H1 (cell line): ENCODE data around the gene SCYL3. TPM values are rescaled to one million over a fixed set of nuclear protein-coding genes. Genes with fewer than 3 reads are reported as not detected.

Experiments
- CTCF ChIA-PET: fragments of 300-600 bp; sonication (Branson Sonifier 250); formaldehyde crosslinking; loops from one replicate; lab custom pipeline; 2021; ENCODE audit not compliant: partially characterized antibody; lab: Charles Lee
- POLR2A ChIA-PET: fragments of 300-600 bp; sonication (Branson Sonifier 250); formaldehyde crosslinking; loops from one replicate; lab custom pipeline; 2021; ENCODE audit warnings: inconsistent platforms; ENCODE audit not compliant: partially characterized antibody; lab: Charles Lee
- DNase-seq, 2 experiments: peaks; one replicate each; pipeline versions ENCODE4 v3.0.0 to v3.0.0-alpha.2; 2010 to 2022; ENCODE audit warnings: low spot score in 2 of 2, low read depth in 1 of 2, mixed read lengths in 1 of 2
- FAIRE-seq: peaks from 2 replicates; lab custom pipeline; 2011; peaks lifted over from hg19 to GRCh38; lab: Jason Lieb, UNC
- H2AFZ ChIP-seq: 2 replicates; pipeline ENCODE4 v1.8.1; 2012; ENCODE audit warnings: low read length, inconsistent platforms
- H2AK5ac ChIP-seq: 2 replicates; pipeline ENCODE4 v1.6.1; 2013; ENCODE audit warnings: low read depth, low read length
- H2BK120ac ChIP-seq: replicated peaks from 2 replicates; pipeline ENCODE3; 2013; ENCODE audit warnings: low read depth, low read length, inconsistent platforms
- H2BK12ac ChIP-seq: 2 replicates; pipeline ENCODE4 v1.6.1; 2013; ENCODE audit warnings: low read depth, low read length
- H2BK15ac ChIP-seq: 2 replicates; pipeline ENCODE4 v1.6.1; 2013; ENCODE audit warnings: low read length
- H2BK20ac ChIP-seq: 2 replicates; pipeline ENCODE4 v1.6.1; 2013; ENCODE audit warnings: low read length
- H2BK5ac ChIP-seq: 2 replicates; pipeline ENCODE4 v1.6.1; 2013; ENCODE audit warnings: low read depth, low read length
- H3K14ac ChIP-seq: 2 replicates; pipeline ENCODE4 v1.6.1; 2013; ENCODE audit warnings: inconsistent platforms; ENCODE audit not compliant: insufficient read length
- H3K18ac ChIP-seq: 2 replicates; pipeline ENCODE4 v1.6.1; 2013; ENCODE audit warnings: low read length; ENCODE audit errors: extremely low read depth
- H3K23ac ChIP-seq: 2 replicates; pipeline ENCODE4 v1.6.1; 2013; ENCODE audit warnings: inconsistent platforms; ENCODE audit not compliant: insufficient read length
- H3K23me2 ChIP-seq: 2 replicates; pipeline ENCODE4 v1.6.1; 2013; ENCODE audit warnings: low read depth, low read length
- H3K27ac ChIP-seq: 2 replicates; pipeline ENCODE4 v1.6.1; 2011; ENCODE audit warnings: low read depth, low read length, inconsistent platforms
- H3K27me3 ChIP-seq, 4 experiments: replicated peaks in 1 of 4; 1 replicate in 1 of 4; 2 replicates in 3 of 4; pipeline versions ENCODE4 v1.6.1 to v1.8.1; 2011 to 2013; ENCODE audit warnings: low read length in 3 of 4, mild to moderate bottlenecking in 3 of 4, inconsistent platforms in 2 of 4, mixed read lengths in 2 of 4, moderate library complexity in 1 of 4; ENCODE audit not compliant: control insufficient read depth in 3 of 4, insufficient read depth in 3 of 4; ENCODE audit errors: extremely low read depth in 1 of 4
- H3K36me3 ChIP-seq, 4 experiments: 2 replicates each; pipeline versions ENCODE4 v1.6.1 to v1.8.1; 2011 to 2013; ENCODE audit warnings: mild to moderate bottlenecking in 4 of 4, low read length in 3 of 4, moderate library complexity in 2 of 4, control low read depth in 1 of 4, inconsistent platforms in 1 of 4; ENCODE audit not compliant: insufficient read depth in 4 of 4, control insufficient read depth in 2 of 4
- H3K4ac ChIP-seq: replicated peaks from 2 replicates; pipeline ENCODE3; 2013; ENCODE audit warnings: low read length, low read depth, mixed read lengths, inconsistent platforms; ENCODE audit not compliant: insufficient read length
- H3K4me1 ChIP-seq, 4 experiments: replicated peaks in 1 of 4; 1 replicate in 1 of 4; 2 replicates in 3 of 4; pipeline versions ENCODE4 v1.6.1 to v1.8.1; 2011 to 2013; ENCODE audit warnings: low read length in 3 of 4, inconsistent platforms in 2 of 4, mixed read lengths in 1 of 4; ENCODE audit not compliant: insufficient read depth in 4 of 4, control insufficient read depth in 3 of 4
- H3K4me2 ChIP-seq, 2 experiments: 2 replicates each; pipeline versions ENCODE4 v1.6.1 to v1.8.1; 2011 to 2013; ENCODE audit warnings: low read depth in 2 of 2, low read length in 2 of 2, control low read depth in 1 of 2, inconsistent platforms in 1 of 2, mild to moderate bottlenecking in 1 of 2; ENCODE audit not compliant: insufficient read depth in 1 of 2
- H3K4me3 ChIP-seq, 4 experiments: fragments of 200-600, 300-600 bp in 1 of 4; sonication (generic), shearing (Covaris generic), sonication (Bioruptor Twin) in 1 of 4; 2 replicates each; pipeline versions ENCODE4 v1.5.1 to v1.8.1; 2011 to 2016; ENCODE audit warnings: low read length in 4 of 4, low read depth in 3 of 4, control low read depth in 2 of 4, inconsistent platforms in 2 of 4, mild to moderate bottlenecking in 2 of 4, mixed read lengths in 1 of 4, moderate library complexity in 1 of 4; ENCODE audit not compliant: insufficient read depth in 2 of 4; ENCODE audit errors: extremely low read depth in 1 of 4
- H3K56ac ChIP-seq: replicated peaks from 2 replicates; pipeline ENCODE3; 2013; ENCODE audit warnings: low read depth, mild to moderate bottlenecking, mixed read lengths, low read length, inconsistent platforms; ENCODE audit not compliant: insufficient read length
- H3K79me1 ChIP-seq: 2 replicates; pipeline ENCODE4 v1.6.1; 2013; ENCODE audit warnings: low read depth, low read length, control low read depth
- H3K79me2 ChIP-seq, 2 experiments: 2 replicates each; pipeline versions ENCODE4 v1.6.1 to v1.8.1; 2012 to 2013; ENCODE audit warnings: low read length in 2 of 2, mild to moderate bottlenecking in 2 of 2, inconsistent platforms in 1 of 2; ENCODE audit not compliant: insufficient read depth in 2 of 2, control insufficient read depth in 1 of 2
- H3K9ac ChIP-seq, 4 experiments: replicated peaks in 1 of 4; 1 replicate in 1 of 4; 2 replicates in 3 of 4; pipeline versions ENCODE4 v1.6.1 to v1.8.1; 2011 to 2013; ENCODE audit warnings: low read depth in 3 of 4, low read length in 3 of 4, control low read depth in 2 of 4, mild to moderate bottlenecking in 2 of 4, moderate library complexity in 2 of 4, inconsistent platforms in 1 of 4; ENCODE audit errors: extremely low read depth in 1 of 4
- H3K9me3 ChIP-seq, 2 experiments: 2 replicates each; pipeline versions ENCODE4 v1.6.1 to v1.8.1; 2012 to 2013; ENCODE audit warnings: mild to moderate bottlenecking in 2 of 2, moderate library complexity in 2 of 2, control low read depth in 1 of 2, inconsistent platforms in 1 of 2, low read depth in 1 of 2, low read length in 1 of 2, mixed read lengths in 1 of 2; ENCODE audit not compliant: insufficient read depth in 2 of 2
- H4K20me1 ChIP-seq, 2 experiments: replicated peaks in 1 of 2; 2 replicates each; pipeline versions ENCODE3 to v1.8.1; 2011 to 2013; ENCODE audit warnings: inconsistent platforms in 2 of 2, low read length in 2 of 2, mild to moderate bottlenecking in 1 of 2; ENCODE audit not compliant: insufficient read depth in 2 of 2, control insufficient read depth in 1 of 2
- H4K5ac ChIP-seq: 2 replicates; pipeline ENCODE4 v1.6.1; 2013; ENCODE audit warnings: low read length, low read depth, mixed read lengths, inconsistent platforms; ENCODE audit not compliant: insufficient read length
- H4K8ac ChIP-seq: 2 replicates; pipeline ENCODE4 v1.8.0; 2013; ENCODE audit warnings: mild to moderate bottlenecking, moderate library complexity, low read length, inconsistent platforms; ENCODE audit not compliant: insufficient read depth; ENCODE audit errors: extremely low read depth
- H4K91ac ChIP-seq: replicated peaks from 2 replicates; pipeline ENCODE3; 2013; ENCODE audit warnings: low read length, mixed read lengths, inconsistent platforms; ENCODE audit not compliant: insufficient read length
- HDAC2 ChIP-seq, 2 experiments: fragments of 300-600 bp in 1 of 2; sonication (generic) in 1 of 2; IDR thresholded peaks; 2 replicates each; pipeline ENCODE4 v1.6.1; 2011 to 2012; ENCODE audit warnings: low read depth in 2 of 2, low read length in 2 of 2, mild to moderate bottlenecking in 2 of 2, moderate library complexity in 2 of 2, borderline replicate concordance in 1 of 2, inconsistent platforms in 1 of 2
- POLR2AphosphoS5 ChIP-seq: IDR thresholded peaks from 2 replicates; pipeline ENCODE4 v1.6.1; 2011; ENCODE audit warnings: low read depth, low read length
- SAP30 ChIP-seq: fragments of 300-600 bp; sonication (generic); IDR thresholded peaks from 2 replicates; pipeline ENCODE4 v1.7.1; 2012; ENCODE audit warnings: low read length, moderate library complexity, mild to moderate bottlenecking, inconsistent platforms; ENCODE audit not compliant: insufficient read depth, insufficient replicate concordance
- SP2 ChIP-seq: IDR thresholded peaks from 2 replicates; pipeline ENCODE4 v1.6.1; 2012; ENCODE audit warnings: mild to moderate bottlenecking, low read length, inconsistent platforms
- WGBS, 2 experiments: shearing (Covaris generic) in 1 of 2; methylation state at CpG; one replicate each; pipeline versions ENCODE4 v1.1.6 to v1.1.7; 2013 to 2015; ENCODE audit warnings: low lambda C conversion rate in 2 of 2, mixed read lengths in 2 of 2, inconsistent platforms in 1 of 2, low coverage in 1 of 2, missing lambda C conversion rate in 1 of 2; ENCODE audit not compliant: insufficient replicate concordance in 2 of 2, insufficient coverage in 1 of 2, insufficient read length in 1 of 2; ENCODE audit errors: extremely low coverage in 1 of 2, missing lambda C conversion rate in 1 of 2; 5-methylcytosine and 5-hydroxymethylcytosine counted together
- polyA plus RNA-seq, 7 experiments: library from polyadenylated mRNA; depleted of rRNA in 3 of 7; stranded (reverse) in 5 of 7; unstranded in 2 of 7; fragments of >200 nt in 5 of 7; fragments of 200-250 nt in 2 of 7; gene quantifications; 1 replicate in 5 of 7; 2 replicates in 1 of 7; 4 replicates in 1 of 7; pipeline versions ENCODE4 v1.2.1 to v1.2.3, GENCODE V29; 2011 to 2013; ENCODE audit warnings: missing spikeins in 2 of 7, mixed read lengths in 2 of 7
- total RNA-seq: library from RNA; stranded (reverse); fragmentation: NEBNext Ultra II Directional; extraction: Animal tissue kit (Norgen Biotek cat#: 25700); gene quantifications from 2 replicates; pipeline ENCODE4 v1.2.1, GENCODE V29; 2021

SCYL3 gene
- total and polyA plus RNA-seq, 2 of the 8 experiments (the other 6 are each of a cell fraction or from before 2014, with no cell fraction given): 2.7 to 5.3 TPM

- Histone ChIP-seq H2BK15ac (no peak overlapping the region), H3K9ac (no peak overlapping the region), H4K20me1 (no peaks in the 10 kb centered on the region), H4K8ac (no peak overlapping the region), H3K4me2 (no peak overlapping the region), H2BK5ac (no peak overlapping the region), H3K79me2 (no peaks in the 10 kb centered on the region), H4K5ac (no peak overlapping the region), H2BK20ac (no peak overlapping the region), H4K91ac (no peak overlapping the region), H3K23me2 (no peaks in the 10 kb centered on the region; the same call in 1 of the 2 replicates), H3K27ac (no peak overlapping the region), H3K4ac (no peak overlapping the region), H3K23ac (no peak overlapping the region), H3K4me1 (no peaks in the 10 kb centered on the region), H2AFZ (no peak overlapping the region), H3K14ac (no peak overlapping the region), H3K56ac (no peak overlapping the region), H2BK12ac (no peak overlapping the region), H3K18ac (no peak overlapping the region), H3K27me3 (no peaks in the 10 kb centered on the region), H3K9me3 (no peaks in the 10 kb centered on the region), H2BK120ac (no peak overlapping the region), H3K36me3 (no peaks in the 10 kb centered on the region), H2AK5ac (no peak overlapping the region), H3K79me1 (no peaks in the 10 kb centered on the region), H3K4me3 (no peak overlapping the region)
- POLR2A ChIA-PET: interaction anchor here (2.8 kb wide), 1 partner anchor 21 kb away, joined by 8 read pairs; the partner anchor contains the start of gene SCYL3
- CTCF ChIA-PET: no interaction called here
- WGBS, 2 experiments: 98% methylated on average over 3 of the region's 3 CpGs; no CpG with 5 or more reads in 1 of the 2 experiments
- FAIRE-seq: no peak
- no peak for TF ChIP-seq POLR2AphosphoS5
- no peak for TF ChIP-seq SP2
- TF ChIP-seq HDAC2 (IDR thresholded peaks at IDR 0.05; ENCODE audit: borderline replicate concordance in 1 of 2, low read depth in 2 of 2, low read length in 2 of 2): no peak
- no peak for TF ChIP-seq SAP30
- no peak for DNase-seq
These were observed 20.8 kb upstream of the SCYL3 start for GRCh38 chr1:169914531-169914930.
